Activated CD4-positive, alpha-beta T cell treated with anti-CD3 and anti-CD28 coated beads, Interleukin-2, amount 10 ng/mL, durations not matched to agents 7 days and 5 days (primary cell): Measurements from ENCODE around the gene SF3B1. TPM values are rescaled to one million over a fixed set of nuclear protein-coding genes. Genes with fewer than 3 reads are reported as not detected.

ENCODE experiments used
- CTCF ChIA-PET: fragments of 350-600 bp; sonication (Branson Sonifier 250); formaldehyde crosslinking; loops from one replicate; lab custom pipeline; 2021; ENCODE audit warnings: antibody characterized with exemption; lab: Charles Lee
- POLR2A ChIA-PET: fragments of 350-600 bp; sonication (Branson Sonifier 250); formaldehyde crosslinking; loops from one replicate; lab custom pipeline; 2021; ENCODE audit warnings: antibody characterized with exemption; lab: Charles Lee
- DNase-seq: peaks from one replicate; pipeline ENCODE4 v3.0.0-alpha.2; 2020
- H3K27ac Mint-ChIP-seq: one replicate; pipeline ENCODE4 v1.8.0; 2021; ENCODE audit warnings: mild to moderate bottlenecking, moderate library complexity, mixed read lengths
- H3K27me3 Mint-ChIP-seq: one replicate; pipeline ENCODE4 v1.8.0; 2021; ENCODE audit warnings: mixed read lengths
- H3K36me3 Mint-ChIP-seq: one replicate; pipeline ENCODE4 v1.8.0; 2021; ENCODE audit warnings: low read depth, mixed read lengths
- H3K4me1 Mint-ChIP-seq: one replicate; pipeline ENCODE4 v1.8.0; 2021; ENCODE audit warnings: mixed read lengths
- H3K4me3 Mint-ChIP-seq: one replicate; pipeline ENCODE4 v1.8.0; 2021; ENCODE audit warnings: mild to moderate bottlenecking, moderate library complexity, mixed read lengths
- H3K9me3 Mint-ChIP-seq: one replicate; pipeline ENCODE4 v1.8.0; 2021; ENCODE audit warnings: mixed read lengths
- total RNA-seq, 2 experiments: library from RNA; stranded (reverse); gene quantifications; one replicate each; pipeline ENCODE4 v1.2.3, GENCODE V29; 2021

Gene SF3B1
- total RNA-seq, 2 experiments from 2014 or later, result 334 to 347 TPM

DNA sequence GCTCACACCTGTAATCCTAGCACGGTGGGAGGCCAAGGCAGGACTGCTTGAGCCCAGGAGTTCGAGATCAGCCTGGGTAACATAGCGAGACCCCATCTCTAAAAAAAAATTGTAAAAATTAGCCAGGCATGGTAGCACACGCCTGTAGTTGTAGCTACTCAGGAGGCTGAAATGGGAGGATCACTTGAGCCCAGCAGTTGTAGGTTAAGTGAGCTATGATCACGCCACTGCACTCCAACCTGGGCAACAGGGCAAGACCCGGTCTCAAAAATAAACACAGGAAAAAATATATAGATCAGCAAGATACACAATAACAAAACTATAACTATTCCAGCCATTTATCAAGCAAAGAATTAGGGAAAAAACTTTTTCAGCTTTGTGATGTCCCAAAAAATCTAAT lies 3.0 kb downstream of the SF3B1 start:
- peaks cover 68% of the 10 kb centered on the region for H3K4me1 Mint-ChIP-seq
- peak overlapping the region; percentile 48 for H3K27ac Mint-ChIP-seq
- CTCF ChIA-PET, result interaction anchor here (0.9 to 1.7 kb wide), 2 partner anchors 17 to 21 kb away, joined by 3 read pairs; no protein-coding TSS in a partner anchor
- H3K4me3 Mint-ChIP-seq, result peak overlapping the region; percentile 89
- DNase-seq, result no peak
- peaks cover 43% of the 10 kb centered on the region for H3K36me3 Mint-ChIP-seq
- POLR2A ChIA-PET, result no interaction called here
- H3K9me3 Mint-ChIP-seq, result no peaks in the 10 kb centered on the region
- no peaks in the 10 kb centered on the region for H3K27me3 Mint-ChIP-seq

DNA sequence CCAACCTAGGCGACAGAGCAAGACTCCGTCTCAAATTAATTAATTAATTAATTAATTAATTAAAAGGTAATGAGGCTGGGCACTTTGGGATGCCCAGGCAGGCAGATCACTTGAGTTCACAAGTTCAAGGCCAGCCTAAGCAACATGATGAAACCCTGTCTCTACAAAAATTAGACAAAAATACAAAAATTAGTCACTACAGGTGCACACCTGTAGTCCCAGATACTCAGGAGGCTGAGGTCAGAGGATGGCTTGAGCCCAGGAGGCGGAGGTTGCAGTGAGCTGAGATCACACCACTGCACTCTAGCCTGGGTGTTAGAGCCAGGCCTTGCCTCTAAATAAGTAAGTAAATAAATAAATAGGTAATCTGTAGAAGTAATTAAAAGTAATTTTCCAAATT lies 6.8 kb downstream of the SF3B1 start:
- Mint-ChIP-seq H3K9me3 (no peaks in the 10 kb centered on the region), H3K4me3 (no peak overlapping the region), H3K36me3 (peaks cover 37% of the 10 kb centered on the region), H3K4me1 (peaks cover 75% of the 10 kb centered on the region), H3K27me3 (no peaks in the 10 kb centered on the region), H3K27ac (peak overlapping the region; percentile 5)
- CTCF ChIA-PET, result no interaction called here
- POLR2A ChIA-PET, result no interaction called here
- DNase-seq, result no peak

GRCh38 chr2:197426723-197427603 lies 7.9 kb downstream of the SF3B1 start:
- Mint-ChIP-seq H3K27me3 (no peaks in the 10 kb centered on the region), H3K9me3 (no peaks in the 10 kb centered on the region), H3K36me3 (peaks cover 35% of the 10 kb centered on the region), H3K4me1 (peaks cover 68% of the 10 kb centered on the region), H3K4me3 (no peak overlapping the region), H3K27ac (peak overlapping the region; percentile 46)
- ChIA-PET POLR2A (no interaction called here), CTCF (interaction anchor here (1.1 kb wide), 1 partner anchor 9 kb away, joined by 4 read pairs; no protein-coding TSS in a partner anchor)
- no peak for DNase-seq

- ChIA-PET POLR2A (no interaction called here), CTCF (no interaction called here)
- peaks cover 64% of the 10 kb centered on the region for H3K4me1 Mint-ChIP-seq
- H3K36me3 Mint-ChIP-seq, result peaks cover 33% of the 10 kb centered on the region
- no peak for DNase-seq
- no peak overlapping the region for H3K4me3 Mint-ChIP-seq
- H3K27me3 Mint-ChIP-seq, result no peaks in the 10 kb centered on the region
- no peaks in the 10 kb centered on the region for H3K9me3 Mint-ChIP-seq
- no peak overlapping the region for H3K27ac Mint-ChIP-seq
These were observed 9.3 kb downstream of the SF3B1 start for GRCh38 chr2:197425550-197425949.

- H3K27me3 Mint-ChIP-seq, result no peaks in the 10 kb centered on the region
- peaks cover 28% of the 10 kb centered on the region for H3K36me3 Mint-ChIP-seq
- H3K27ac Mint-ChIP-seq, result no peak overlapping the region
These were observed 11.5 kb downstream of the SF3B1 start for GRCh38 chr2:197423307-197423706.

DNA sequence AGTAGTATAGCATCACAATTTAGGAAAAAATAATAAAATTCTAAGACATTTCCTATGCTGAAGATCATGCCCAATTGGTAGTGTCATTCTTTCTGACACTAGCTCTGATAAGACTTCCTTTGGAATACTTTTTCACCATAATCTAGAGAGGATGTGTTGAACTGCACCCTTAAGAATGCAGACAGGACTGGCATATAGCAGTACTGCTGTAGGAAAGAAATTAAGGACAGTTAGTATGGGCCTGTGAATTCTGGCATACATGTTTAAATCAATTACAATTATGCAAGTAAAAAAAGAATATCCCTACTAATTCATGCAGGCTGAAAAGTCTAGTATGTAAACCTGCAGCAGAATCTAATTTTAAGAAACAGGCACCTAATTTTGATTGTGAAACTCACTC lies 15.4 kb downstream of the SF3B1 start:
- no peak overlapping the region for H3K4me3 Mint-ChIP-seq
- CTCF ChIA-PET, result interaction anchor here (0.9 kb wide), 1 partner anchor 18 kb away, joined by 4 read pairs; no protein-coding TSS in a partner anchor
- peaks cover 30% of the 10 kb centered on the region for H3K4me1 Mint-ChIP-seq
- H3K9me3 Mint-ChIP-seq, result no peaks in the 10 kb centered on the region
- POLR2A ChIA-PET, result no interaction called here
- peak overlapping the region; percentile 68 for H3K27ac Mint-ChIP-seq
- peaks cover 49% of the 10 kb centered on the region for H3K36me3 Mint-ChIP-seq
- H3K27me3 Mint-ChIP-seq, result no peaks in the 10 kb centered on the region
- DNase-seq, result no peak

More at GRCh38 chr2:197423307-197423706, 11.5 kb downstream of the SF3B1 start:
- Mint-ChIP-seq H3K9me3 (no peaks in the 10 kb centered on the region), H3K4me1 (peaks cover 53% of the 10 kb centered on the region), H3K4me3 (no peak overlapping the region)
- ChIA-PET CTCF (interaction anchor here (0.6 to 1.2 kb wide), 4 partner anchors 10 to 566 kb away, joined by 3 to 5 read pairs (median 4); no protein-coding TSS in a partner anchor), POLR2A (interaction anchor here (0.6 kb wide), 1 partner anchor 27 kb away, joined by 3 read pairs; no protein-coding TSS in a partner anchor)
- no peak for DNase-seq

- ChIA-PET CTCF (no interaction called here), POLR2A (no interaction called here)
- Mint-ChIP-seq H3K36me3 (peaks cover 55% of the 10 kb centered on the region), H3K27ac (peak overlapping the region; percentile 46), H3K9me3 (no peaks in the 10 kb centered on the region), H3K27me3 (no peaks in the 10 kb centered on the region), H3K4me1 (peaks cover 13% of the 10 kb centered on the region), H3K4me3 (no peak overlapping the region)
- DNase-seq, result no peak
These were observed 18.6 kb downstream of the SF3B1 start for GRCh38 chr2:197416268-197416667.

- Mint-ChIP-seq H3K4me3 (no peak overlapping the region), H3K9me3 (no peaks in the 10 kb centered on the region), H3K27me3 (no peaks in the 10 kb centered on the region), H3K36me3 (peaks cover 58% of the 10 kb centered on the region), H3K27ac (no peak overlapping the region), H3K4me1 (peaks cover 2% of the 10 kb centered on the region)
- POLR2A ChIA-PET, result no interaction called here
- CTCF ChIA-PET, result interaction anchor here (0.7 to 1.2 kb wide), 2 partner anchors 16 to 648 kb away, joined by 3 read pairs; no protein-coding TSS in a partner anchor
- no peak for DNase-seq
These were observed 20.3 kb downstream of the SF3B1 start for GRCh38 chr2:197414515-197414914.

DNA sequence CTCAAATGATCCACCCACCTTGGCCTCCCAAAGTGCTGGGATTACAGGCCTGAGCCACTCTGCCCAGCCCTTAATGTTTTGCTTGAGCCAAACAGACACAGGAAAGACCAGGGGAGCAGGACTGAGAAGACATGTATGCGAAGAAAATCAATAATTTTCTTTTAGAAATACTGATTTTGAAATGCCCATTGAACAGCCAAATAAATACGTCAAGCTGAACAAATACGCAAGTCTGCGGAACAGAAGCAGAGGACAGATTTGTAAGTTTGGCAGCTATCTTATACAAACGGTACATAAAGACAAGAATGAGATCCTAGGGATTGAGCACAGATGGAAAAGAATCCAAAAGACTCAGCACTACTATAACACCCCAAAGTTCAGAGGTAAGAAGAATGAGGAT lies 20.8 kb downstream of the SF3B1 start:
- CTCF ChIA-PET, result interaction anchor here (0.9 to 1.3 kb wide), 3 partner anchors 10 to 525 kb away, joined by 3 read pairs; no protein-coding TSS in a partner anchor
- POLR2A ChIA-PET, result no interaction called here
- Mint-ChIP-seq H3K4me1 (no peaks in the 10 kb centered on the region), H3K27me3 (no peaks in the 10 kb centered on the region), H3K27ac (no peak overlapping the region), H3K36me3 (peaks cover 58% of the 10 kb centered on the region), H3K4me3 (no peak overlapping the region), H3K9me3 (no peaks in the 10 kb centered on the region)
- DNase-seq, result no peak

DNA sequence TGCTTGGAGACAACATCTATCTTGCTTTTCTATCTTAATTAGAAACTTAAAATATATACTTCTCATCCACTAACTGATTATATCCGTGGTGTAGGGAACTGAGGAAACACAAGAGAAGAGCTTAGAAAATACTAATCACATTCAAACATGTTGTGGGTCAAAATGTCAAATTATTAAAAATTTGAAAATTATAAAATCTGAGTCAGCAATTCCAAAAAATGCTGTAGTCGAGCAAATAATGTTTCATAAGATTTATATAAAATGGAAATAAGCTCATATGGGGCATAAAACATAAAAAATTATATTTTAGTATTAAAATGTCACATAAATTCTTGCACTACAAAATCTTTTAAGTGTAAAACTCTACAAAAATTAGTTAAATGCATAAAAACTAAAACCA lies 29.2 kb downstream of the SF3B1 start:
- Mint-ChIP-seq H3K27me3 (no peaks in the 10 kb centered on the region), H3K9me3 (no peaks in the 10 kb centered on the region), H3K4me1 (no peaks in the 10 kb centered on the region), H3K36me3 (peaks cover 68% of the 10 kb centered on the region), H3K4me3 (no peak overlapping the region), H3K27ac (no peak overlapping the region)
- ChIA-PET POLR2A (no interaction called here), CTCF (interaction anchor here (0.6 to 0.7 kb wide), 2 partner anchors 504 to 582 kb away, joined by 3 read pairs; no protein-coding TSS in a partner anchor)
- DNase-seq, result no peak

GRCh38 chr2:197399887-197400540 lies 34.8 kb downstream of the SF3B1 start:
- Mint-ChIP-seq H3K36me3 (peaks cover 69% of the 10 kb centered on the region), H3K4me3 (no peak overlapping the region), H3K4me1 (peaks cover 3% of the 10 kb centered on the region), H3K27ac (no peak overlapping the region), H3K9me3 (no peaks in the 10 kb centered on the region), H3K27me3 (no peaks in the 10 kb centered on the region)
- CTCF ChIA-PET, result interaction anchor here (0.5 to 1.1 kb wide), 2 partner anchors 13 to 601 kb away, joined by 3 read pairs; no protein-coding TSS in a partner anchor
- DNase-seq, result no peak
- POLR2A ChIA-PET, result no interaction called here

GRCh38 chr2:197398913-197399312 lies 35.9 kb downstream of the SF3B1 start:
- Mint-ChIP-seq H3K27ac (peak overlapping the region; percentile 19), H3K4me3 (no peak overlapping the region), H3K36me3 (peaks cover 73% of the 10 kb centered on the region), H3K9me3 (no peaks in the 10 kb centered on the region), H3K27me3 (no peaks in the 10 kb centered on the region), H3K4me1 (peaks cover 3% of the 10 kb centered on the region)
- ChIA-PET POLR2A (no interaction called here), CTCF (interaction anchor here (0.9 kb wide), 1 partner anchor 9 kb away, joined by 3 read pairs; no protein-coding TSS in a partner anchor)
- DNase-seq, result no peak
